Left forelimb (tissue), 1 donor: ENCODE measurements around the gene JAKMIP1.
"Not testable (repeated sequence)": the region's sequence is repeated elsewhere in the genome, so short reads cannot be mapped to it uniquely, and the experiment has no call there.

Source experiments
- DNase-seq: peaks from one replicate; pipeline ENCODE4 v3.0.0-alpha.2; 2018; ENCODE audit warnings: low spot score

JAKMIP1 gene

GRCh38 chr4:6229095-6229494 lies 28.7 kb upstream of the JAKMIP1 start:
- no peak for DNase-seq

- DNase-seq, result no peak
Measured at GRCh38 chr4:6228158-6229067, 28.1 kb upstream of the JAKMIP1 start.

GRCh38 chr4:6227412-6228157 lies 27.2 kb upstream of the JAKMIP1 start:
- no peak for DNase-seq

- DNase-seq, result no peak
Measured at GRCh38 chr4:6226506-6226905, 26.2 kb upstream of the JAKMIP1 start.

- DNase-seq, result no peak
Measured at GRCh38 chr4:6225469-6225868, 25.1 kb upstream of the JAKMIP1 start.

- DNase-seq, result no peak
Measured at GRCh38 chr4:6224735-6225134, 24.4 kb upstream of the JAKMIP1 start.

GRCh38 chr4:6222761-6223292 lies 22.5 kb upstream of the JAKMIP1 start:
- no peak for DNase-seq

- no peak for DNase-seq
Measured at GRCh38 chr4:6221851-6222760, 21.8 kb upstream of the JAKMIP1 start.

GRCh38 chr4:6221301-6221850 lies 21.0 kb upstream of the JAKMIP1 start:
- DNase-seq, result no peak

GRCh38 chr4:6217716-6218381 lies 17.5 kb upstream of the JAKMIP1 start:
- DNase-seq, result no peak

- no peak for DNase-seq
Measured at GRCh38 chr4:6216588-6216987, 16.2 kb upstream of the JAKMIP1 start.

- DNase-seq, result no peak
Measured at GRCh38 chr4:6209921-6210320, 9.6 kb upstream of the JAKMIP1 start.

GRCh38 chr4:6209291-6209690 lies 8.9 kb upstream of the JAKMIP1 start:
- DNase-seq, result not testable (repeated sequence)

- no peak for DNase-seq
Measured at GRCh38 chr4:6208416-6208815, 8.1 kb upstream of the JAKMIP1 start.

- DNase-seq, result no peak
Measured at GRCh38 chr4:6207602-6208001, 7.3 kb upstream of the JAKMIP1 start.

- DNase-seq, result no peak
Measured at GRCh38 chr4:6206771-6207290, 6.5 kb upstream of the JAKMIP1 start.

GRCh38 chr4:6205973-6206372 lies 5.6 kb upstream of the JAKMIP1 start:
- no peak for DNase-seq

- no peak for DNase-seq
Measured at GRCh38 chr4:6205567-6205931, 5.2 kb upstream of the JAKMIP1 start.

- no peak for DNase-seq
Measured at GRCh38 chr4:6204871-6205566, 4.7 kb upstream of the JAKMIP1 start.

GRCh38 chr4:6204098-6204497 lies 3.7 kb upstream of the JAKMIP1 start:
- no peak for DNase-seq
